Ammon's horn (tissue), 1 donor: ENCODE measurements around the gene TSPAN31.

Source experiments
- DNase-seq: peaks from one replicate; pipeline ENCODE4 v3.0.0-alpha.2; 2016; ENCODE audit warnings: low spot score

The TSPAN31 gene

DNA sequence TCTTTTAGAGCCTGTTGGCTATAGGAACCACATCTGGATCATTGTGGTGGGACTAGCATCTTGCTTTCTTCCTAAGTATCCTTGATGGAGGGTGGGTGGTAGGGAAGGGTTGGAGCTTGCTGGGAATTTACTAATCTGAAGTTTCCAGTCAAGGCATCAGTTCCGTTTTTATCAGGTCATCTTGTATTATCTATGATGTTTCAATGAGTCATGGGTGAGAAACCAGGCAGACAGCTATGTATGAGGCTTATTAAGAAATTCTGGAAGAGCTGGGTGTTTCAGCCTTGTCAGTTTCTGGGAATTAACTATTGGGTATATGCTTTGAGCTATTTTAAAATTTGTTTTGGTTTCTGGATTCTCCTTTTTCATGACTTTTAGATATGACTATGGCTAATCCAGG, 49.1 kb downstream of the TSPAN31 start:
- no peak for DNase-seq

GRCh38 chr12:57795354-57795753, 50.5 kb downstream of the TSPAN31 start:
- DNase-seq, result no peak

DNA sequence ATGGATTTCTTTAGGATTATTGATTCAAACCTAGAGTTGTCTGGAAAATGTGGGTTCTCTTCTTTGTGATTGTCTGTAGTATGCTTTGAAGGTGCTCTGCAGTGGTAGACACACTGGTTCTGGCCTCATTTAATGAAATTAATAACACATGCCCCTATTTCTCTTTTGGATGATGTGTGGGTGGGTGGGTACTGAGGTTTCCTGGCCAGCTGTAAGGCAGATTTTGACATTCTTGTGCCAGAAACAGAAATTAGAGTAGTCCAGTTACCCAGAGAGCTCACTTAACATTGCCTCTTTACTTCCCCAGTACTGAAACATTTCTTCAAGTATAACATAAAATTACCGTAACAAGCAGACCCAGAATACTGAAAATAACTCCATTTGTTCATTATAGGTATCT, 52.2 kb downstream of the TSPAN31 start:
- no peak for DNase-seq

GRCh38 chr12:57797933-57798332, 53.1 kb downstream of the TSPAN31 start:
- no peak for DNase-seq
